ENCODE measurements around the gene CEP55.
A peak's percentile ranks its signal among the peaks of the same experiment; 100 is the strongest.

The CEP55 gene

DNA sequence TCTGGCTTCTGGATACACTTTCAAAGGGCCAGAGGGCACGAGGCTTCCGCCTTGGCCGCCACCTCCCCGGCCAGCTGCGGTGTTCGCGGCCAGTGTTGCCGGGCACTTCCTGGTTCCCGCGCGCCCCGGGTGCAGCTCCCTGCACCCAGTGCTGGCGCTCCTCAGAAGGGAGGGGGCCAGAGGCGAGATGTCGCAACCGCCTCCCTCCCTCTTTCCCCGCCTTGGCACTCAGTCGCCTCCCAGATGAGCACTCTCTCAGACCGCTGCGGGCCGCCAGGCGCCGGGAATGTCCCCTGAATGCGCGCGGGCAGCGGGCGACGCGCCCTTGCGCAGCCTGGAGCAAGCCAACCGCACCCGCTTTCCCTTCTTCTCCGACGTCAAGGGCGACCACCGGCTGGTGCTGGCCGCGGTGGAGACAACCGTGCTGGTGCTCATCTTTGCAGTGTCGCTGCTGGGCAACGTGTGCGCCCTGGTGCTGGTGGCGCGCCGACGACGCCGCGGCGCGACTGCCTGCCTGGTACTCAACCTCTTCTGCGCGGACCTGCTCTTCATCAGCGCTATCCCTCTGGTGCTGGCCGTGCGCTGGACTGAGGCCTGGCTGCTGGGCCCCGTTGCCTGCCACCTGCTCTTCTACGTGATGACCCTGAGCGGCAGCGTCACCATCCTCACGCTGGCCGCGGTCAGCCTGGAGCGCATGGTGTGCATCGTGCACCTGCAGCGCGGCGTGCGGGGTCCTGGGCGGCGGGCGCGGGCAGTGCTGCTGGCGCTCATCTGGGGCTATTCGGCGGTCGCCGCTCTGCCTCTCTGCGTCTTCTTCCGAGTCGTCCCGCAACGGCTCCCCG, 70.2 kb downstream of the CEP55 start, which contains the start of gene FFAR4:
Gene FFAR4, plus strand, starts transcription at position 231 of the 842 bp plus-strand sequence. Its CDS starts 56 bp downstream, at position 287.
- DNase-seq (ENCODE audit: low spot score), result peak; percentile 81

DNA sequence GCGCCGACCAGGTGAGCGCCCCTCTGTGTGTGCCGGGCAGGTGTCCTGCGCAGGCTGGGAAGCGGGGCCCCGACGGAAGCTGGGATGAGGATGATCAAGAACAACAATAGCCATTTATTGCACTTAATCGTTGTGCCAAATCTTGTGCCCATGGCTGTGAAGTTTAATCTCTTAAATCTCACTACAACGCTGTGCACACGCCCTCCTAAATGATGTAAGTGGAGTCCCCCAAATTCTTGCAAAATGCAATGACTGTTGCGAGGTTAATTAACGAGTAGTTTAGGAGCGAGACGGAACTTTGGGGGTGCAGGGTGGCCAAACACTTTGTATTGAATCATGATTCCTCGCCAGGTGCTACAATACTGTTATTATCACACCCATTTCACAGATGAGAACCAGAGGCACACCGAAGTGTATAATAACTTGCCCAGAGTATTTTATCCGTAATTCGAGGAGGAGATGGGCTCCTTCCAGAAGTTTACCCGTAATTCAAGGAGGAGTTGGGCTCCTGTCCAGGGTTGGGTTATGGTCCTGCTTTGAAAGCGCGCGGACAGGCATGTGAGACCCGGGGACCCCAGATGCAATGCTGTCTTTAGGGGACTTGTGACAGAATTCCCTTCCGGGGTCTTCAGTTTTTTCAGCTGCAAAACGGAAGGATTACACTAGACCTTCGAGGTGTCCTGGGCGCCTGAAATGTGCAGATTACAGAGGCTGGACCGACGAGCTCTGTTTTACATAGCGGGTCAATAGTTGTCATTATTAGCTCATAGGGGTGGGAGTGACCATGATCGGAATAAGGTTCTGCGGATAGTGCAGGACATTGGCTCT, 71.1 kb downstream of the CEP55 start:
- no peak for DNase-seq (ENCODE audit: low spot score)

DNA sequence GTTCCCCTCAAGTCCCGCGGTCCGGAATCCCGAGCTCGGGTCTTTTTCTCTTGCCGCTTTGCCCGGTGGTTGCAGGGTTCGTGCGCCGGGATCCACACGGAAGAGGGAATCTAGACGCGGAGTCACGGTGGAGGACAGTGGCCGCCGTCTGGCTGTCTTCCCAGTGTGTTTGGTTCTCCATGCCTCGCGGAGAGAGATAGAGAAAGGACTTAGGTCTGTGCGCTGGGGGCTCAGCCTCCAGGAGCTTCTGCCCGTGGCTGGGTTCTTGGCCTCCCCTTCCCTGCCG, 71.6 kb downstream of the CEP55 start:
- DNase-seq (ENCODE audit: low spot score), result no peak

DNA sequence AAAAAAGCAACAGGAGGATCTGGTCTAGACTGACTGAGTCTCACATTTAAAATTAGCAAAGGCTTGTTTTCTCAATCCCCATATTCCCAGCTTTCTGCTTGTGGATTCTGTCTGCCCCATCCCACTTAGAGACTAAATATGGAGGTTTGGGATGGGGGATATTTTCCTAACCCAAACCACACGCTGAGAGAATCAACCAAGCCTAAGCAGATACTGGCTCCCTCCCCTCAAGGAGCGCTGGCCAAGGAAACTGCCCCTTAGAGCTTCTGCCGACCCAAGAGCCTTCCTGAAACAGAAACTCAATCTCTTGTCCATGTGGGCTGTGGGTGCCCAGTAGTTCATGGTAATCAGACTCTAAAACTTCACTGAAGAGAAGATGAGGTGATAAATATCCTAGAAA, 74.0 kb downstream of the CEP55 start:
- no peak for DNase-seq (ENCODE audit: low spot score)

DNA sequence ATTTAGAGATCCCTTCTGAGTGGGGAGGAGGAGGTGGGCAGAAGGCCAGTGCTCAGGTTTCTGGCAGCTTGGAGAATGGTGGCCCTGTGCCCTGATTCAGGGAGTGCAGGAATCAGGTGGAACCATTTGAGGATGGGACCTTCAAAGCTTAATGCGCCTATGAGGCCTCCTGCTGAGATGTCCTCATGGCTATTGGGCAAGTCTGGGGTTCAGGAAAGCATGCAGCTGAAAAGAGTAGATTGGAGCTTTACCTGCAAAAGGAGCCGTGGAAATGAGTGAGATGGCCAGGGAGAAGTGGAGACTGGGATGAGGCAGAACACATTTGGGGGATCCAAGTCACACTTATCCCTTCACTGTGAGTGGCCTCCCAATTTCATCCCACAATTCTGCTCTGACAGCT, 76.2 kb downstream of the CEP55 start:
- no peak for DNase-seq (ENCODE audit: low spot score)

GRCh38 chr10:93573051-93573909, 76.9 kb downstream of the CEP55 start:
- DNase-seq (ENCODE audit: low spot score), result no peak

GRCh38 chr10:93573924-93574323, 77.5 kb downstream of the CEP55 start:
- no peak for DNase-seq (ENCODE audit: low spot score)

DNA sequence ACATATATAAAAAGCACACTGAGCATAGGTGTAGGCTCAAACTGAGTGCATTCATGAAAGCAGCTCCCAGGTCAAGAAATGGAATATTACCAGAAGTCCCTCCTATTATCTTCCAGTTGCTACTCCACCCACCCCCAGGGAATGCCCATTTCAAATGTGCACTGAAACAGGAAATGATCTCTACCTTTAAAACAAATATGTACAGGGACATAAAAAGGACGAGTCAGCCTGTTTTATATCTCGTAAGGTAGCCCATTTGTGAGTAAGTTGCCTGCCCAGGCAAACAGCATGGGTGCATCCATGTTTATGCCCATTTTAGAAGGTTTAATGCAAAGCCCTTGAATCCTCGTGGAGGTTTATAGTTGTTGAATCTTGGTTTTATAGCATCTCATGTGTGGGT, 80.5 kb downstream of the CEP55 start:
- DNase-seq (ENCODE audit: low spot score), result no peak

DNA sequence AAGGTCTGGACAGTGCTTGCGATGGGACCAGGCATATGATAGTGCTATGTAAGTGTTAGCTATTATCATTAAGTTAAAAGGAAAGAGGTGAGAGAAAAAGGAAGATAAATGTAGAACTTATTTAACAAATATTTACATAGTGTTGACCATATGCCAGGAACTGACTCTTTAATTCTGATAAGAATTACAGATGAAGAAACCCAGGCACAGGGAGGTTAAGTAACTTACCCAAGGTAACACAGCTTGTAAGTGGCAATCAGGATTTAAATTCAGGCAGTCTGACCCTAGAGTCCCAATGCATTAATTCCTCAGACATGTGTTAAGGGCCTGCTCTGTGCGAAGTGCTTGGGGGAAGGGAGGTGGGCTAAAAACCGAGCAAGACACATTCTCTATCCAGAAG, 81.2 kb downstream of the CEP55 start:
- no peak for DNase-seq (ENCODE audit: low spot score)
